ENCODE data around the gene NLGN2.

DNA sequence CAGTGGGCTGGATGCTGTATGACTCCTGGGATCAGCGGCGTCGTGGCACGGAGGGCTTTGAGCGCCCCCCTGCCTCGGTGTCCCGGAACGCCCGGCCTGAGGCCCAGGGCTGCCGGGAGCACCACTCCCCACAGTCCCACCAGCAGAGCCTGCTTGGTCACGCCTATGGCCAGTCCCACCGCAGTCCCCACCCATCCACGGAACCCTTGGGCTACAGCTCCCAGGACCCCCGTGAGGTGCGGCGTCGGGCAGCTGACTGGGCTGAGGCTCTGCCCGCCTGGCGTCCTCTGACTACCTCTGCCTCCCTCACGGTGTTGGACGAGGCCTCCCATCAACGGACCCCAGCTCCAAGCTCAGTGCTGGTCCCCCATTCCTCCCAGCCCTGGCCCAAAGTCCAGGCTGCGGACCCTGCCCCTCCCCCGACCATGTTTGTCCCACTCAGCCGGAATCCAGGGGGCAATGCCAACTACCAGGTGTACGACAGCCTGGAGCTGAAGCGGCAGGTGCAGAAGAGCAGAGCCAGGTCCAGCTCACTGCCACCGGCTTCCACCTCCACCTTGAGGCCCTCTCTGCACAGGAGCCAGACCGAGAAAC lies 19.3 kb downstream of the NLGN2 start:
- no peak for TF ChIP-seq POLR2AphosphoS5 (IDR thresholded peaks at IDR 0.05; ENCODE audit: low read depth)
- TF ChIP-seq, protein P1, sequence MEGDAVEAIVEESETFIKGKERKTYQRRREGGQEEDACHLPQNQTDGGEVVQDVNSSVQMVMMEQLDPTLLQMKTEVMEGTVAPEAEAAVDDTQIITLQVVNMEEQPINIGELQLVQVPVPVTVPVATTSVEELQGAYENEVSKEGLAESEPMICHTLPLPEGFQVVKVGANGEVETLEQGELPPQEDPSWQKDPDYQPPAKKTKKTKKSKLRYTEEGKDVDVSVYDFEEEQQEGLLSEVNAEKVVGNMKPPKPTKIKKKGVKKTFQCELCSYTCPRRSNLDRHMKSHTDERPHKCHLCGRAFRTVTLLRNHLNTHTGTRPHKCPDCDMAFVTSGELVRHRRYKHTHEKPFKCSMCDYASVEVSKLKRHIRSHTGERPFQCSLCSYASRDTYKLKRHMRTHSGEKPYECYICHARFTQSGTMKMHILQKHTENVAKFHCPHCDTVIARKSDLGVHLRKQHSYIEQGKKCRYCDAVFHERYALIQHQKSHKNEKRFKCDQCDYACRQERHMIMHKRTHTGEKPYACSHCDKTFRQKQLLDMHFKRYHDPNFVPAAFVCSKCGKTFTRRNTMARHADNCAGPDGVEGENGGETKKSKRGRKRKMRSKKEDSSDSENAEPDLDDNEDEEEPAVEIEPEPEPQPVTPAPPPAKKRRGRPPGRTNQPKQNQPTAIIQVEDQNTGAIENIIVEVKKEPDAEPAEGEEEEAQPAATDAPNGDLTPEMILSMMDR (IDR thresholded peaks at IDR 0.05; ENCODE audit: insufficient read depth, low read length) = no peak
- TF ChIP-seq, protein P2, sequence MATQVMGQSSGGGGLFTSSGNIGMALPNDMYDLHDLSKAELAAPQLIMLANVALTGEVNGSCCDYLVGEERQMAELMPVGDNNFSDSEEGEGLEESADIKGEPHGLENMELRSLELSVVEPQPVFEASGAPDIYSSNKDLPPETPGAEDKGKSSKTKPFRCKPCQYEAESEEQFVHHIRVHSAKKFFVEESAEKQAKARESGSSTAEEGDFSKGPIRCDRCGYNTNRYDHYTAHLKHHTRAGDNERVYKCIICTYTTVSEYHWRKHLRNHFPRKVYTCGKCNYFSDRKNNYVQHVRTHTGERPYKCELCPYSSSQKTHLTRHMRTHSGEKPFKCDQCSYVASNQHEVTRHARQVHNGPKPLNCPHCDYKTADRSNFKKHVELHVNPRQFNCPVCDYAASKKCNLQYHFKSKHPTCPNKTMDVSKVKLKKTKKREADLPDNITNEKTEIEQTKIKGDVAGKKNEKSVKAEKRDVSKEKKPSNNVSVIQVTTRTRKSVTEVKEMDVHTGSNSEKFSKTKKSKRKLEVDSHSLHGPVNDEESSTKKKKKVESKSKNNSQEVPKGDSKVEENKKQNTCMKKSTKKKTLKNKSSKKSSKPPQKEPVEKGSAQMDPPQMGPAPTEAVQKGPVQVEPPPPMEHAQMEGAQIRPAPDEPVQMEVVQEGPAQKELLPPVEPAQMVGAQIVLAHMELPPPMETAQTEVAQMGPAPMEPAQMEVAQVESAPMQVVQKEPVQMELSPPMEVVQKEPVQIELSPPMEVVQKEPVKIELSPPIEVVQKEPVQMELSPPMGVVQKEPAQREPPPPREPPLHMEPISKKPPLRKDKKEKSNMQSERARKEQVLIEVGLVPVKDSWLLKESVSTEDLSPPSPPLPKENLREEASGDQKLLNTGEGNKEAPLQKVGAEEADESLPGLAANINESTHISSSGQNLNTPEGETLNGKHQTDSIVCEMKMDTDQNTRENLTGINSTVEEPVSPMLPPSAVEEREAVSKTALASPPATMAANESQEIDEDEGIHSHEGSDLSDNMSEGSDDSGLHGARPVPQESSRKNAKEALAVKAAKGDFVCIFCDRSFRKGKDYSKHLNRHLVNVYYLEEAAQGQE (IDR thresholded peaks at IDR 0.05; ENCODE audit: insufficient replicate concordance, low read depth) = no peak

All from HL-60 (cell line).